ENCODE results near the gene GRM8.
"Not testable (repeated sequence)": the region's sequence is repeated elsewhere in the genome, so short reads cannot be mapped to it uniquely, and the experiment has no call there.

Gene GRM8

DNA sequence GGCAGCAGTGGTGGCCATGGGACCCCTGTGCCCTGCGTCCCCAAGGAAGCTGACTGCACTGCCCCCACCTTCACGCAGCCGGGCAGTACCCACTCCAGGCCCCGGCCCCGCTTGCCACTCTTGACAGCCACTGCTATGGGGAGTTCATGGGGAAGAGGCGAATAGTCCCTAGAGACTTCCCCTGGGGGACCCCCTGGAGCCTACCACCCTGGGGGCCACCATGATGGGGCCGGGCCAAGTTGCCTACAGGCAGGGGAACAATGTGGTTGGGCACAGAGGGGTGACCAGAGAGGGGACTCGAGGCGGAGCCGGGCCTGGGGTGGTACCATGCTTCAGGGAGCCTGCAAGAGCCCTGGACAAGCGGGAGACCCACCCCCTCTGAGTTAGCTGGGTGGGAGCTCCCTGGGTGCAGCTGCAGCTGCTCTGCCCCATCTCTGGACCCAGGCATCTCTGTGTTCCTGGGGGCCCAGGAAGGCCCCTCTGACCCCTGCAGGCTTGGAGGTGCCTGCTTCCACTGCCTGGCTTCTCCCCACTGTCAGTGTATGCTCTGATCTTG lies 567.6 kb downstream of the GRM8 start:
- Histone ChIP-seq H4K20me1 (ENCODE audit: insufficient read depth, low read length) (no peaks in the 10 kb centered on the region), H3K9me3 (replicated peaks; ENCODE audit: insufficient read depth, low read length) (no peaks in the 10 kb centered on the region), H2AFZ (ENCODE audit: low read length) (no peak overlapping the region), H3K27ac (ENCODE audit: low read length) (no peak overlapping the region), H3K36me3 (replicated peaks; ENCODE audit: insufficient read depth, low read length) (no peaks in the 10 kb centered on the region), H3F3A (ENCODE audit: insufficient read depth, low read length) (no peaks in the 10 kb centered on the region), H3K4me2 (ENCODE audit: low read depth, low read length) (no peak overlapping the region), H3K4me3 (ENCODE audit: low read length) (no peak overlapping the region), H3K9ac (ENCODE audit: low read length) (no peak overlapping the region), H3K4me1 (ENCODE audit: low read length) (no peaks in the 10 kb centered on the region), H3K79me2 (ENCODE audit: low read length) (no peaks in the 10 kb centered on the region), H3K9me2 (replicated peaks; ENCODE audit: insufficient read depth, low read length) (no peaks in the 10 kb centered on the region), H3K27me3 (replicated peaks; ENCODE audit: insufficient read depth, low read length) (no peaks in the 10 kb centered on the region)
- no peak for TF ChIP-seq EZH2phosphoT487 (IDR thresholded peaks at IDR 0.05; ENCODE audit: low read length)
- TF ChIP-seq, protein P1, sequence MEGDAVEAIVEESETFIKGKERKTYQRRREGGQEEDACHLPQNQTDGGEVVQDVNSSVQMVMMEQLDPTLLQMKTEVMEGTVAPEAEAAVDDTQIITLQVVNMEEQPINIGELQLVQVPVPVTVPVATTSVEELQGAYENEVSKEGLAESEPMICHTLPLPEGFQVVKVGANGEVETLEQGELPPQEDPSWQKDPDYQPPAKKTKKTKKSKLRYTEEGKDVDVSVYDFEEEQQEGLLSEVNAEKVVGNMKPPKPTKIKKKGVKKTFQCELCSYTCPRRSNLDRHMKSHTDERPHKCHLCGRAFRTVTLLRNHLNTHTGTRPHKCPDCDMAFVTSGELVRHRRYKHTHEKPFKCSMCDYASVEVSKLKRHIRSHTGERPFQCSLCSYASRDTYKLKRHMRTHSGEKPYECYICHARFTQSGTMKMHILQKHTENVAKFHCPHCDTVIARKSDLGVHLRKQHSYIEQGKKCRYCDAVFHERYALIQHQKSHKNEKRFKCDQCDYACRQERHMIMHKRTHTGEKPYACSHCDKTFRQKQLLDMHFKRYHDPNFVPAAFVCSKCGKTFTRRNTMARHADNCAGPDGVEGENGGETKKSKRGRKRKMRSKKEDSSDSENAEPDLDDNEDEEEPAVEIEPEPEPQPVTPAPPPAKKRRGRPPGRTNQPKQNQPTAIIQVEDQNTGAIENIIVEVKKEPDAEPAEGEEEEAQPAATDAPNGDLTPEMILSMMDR (IDR thresholded peaks at IDR 0.05; ENCODE audit: low read length) = no peak
- TF ChIP-seq EZH2 (optimal IDR thresholded peaks at IDR 0.05; ENCODE audit: low read depth, low read length) = no peak
- no peak for DNase-seq

DNA sequence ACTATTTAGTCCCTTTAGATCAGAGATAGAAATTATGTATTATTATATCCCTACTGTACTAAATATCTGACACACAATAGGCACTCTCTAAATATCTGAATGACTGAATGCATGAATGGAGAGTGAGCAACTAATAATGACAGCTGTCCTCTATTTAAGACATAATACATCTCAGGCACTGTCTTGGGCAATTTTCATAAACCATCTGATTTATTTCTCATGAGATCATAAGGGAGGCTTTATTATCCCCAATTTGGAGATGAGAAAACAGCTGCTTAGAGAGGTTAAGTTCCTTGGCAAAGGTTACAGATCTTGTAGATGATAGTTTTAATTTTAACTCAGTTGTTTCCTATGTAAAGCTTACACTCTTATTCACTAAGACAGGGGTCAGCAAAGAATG lies 570.6 kb downstream of the GRM8 start:
- H3K9me2 ChIP-seq (replicated peaks; ENCODE audit: insufficient read depth, low read length) = no peaks in the 10 kb centered on the region
- no peak overlapping the region for H3K4me3 ChIP-seq (ENCODE audit: low read length)
- DNase-seq = no peak
- no peaks in the 10 kb centered on the region for H3K27me3 ChIP-seq (replicated peaks; ENCODE audit: insufficient read depth, low read length)
- no peaks in the 10 kb centered on the region for H3F3A ChIP-seq (ENCODE audit: insufficient read depth, low read length)
- H3K36me3 ChIP-seq (replicated peaks; ENCODE audit: insufficient read depth, low read length) = no peaks in the 10 kb centered on the region
- no peaks in the 10 kb centered on the region for H3K4me1 ChIP-seq (ENCODE audit: low read length)
- H2AFZ ChIP-seq (ENCODE audit: low read length) = no peak overlapping the region
- TF ChIP-seq, protein P1 (IDR thresholded peaks at IDR 0.05; ENCODE audit: low read length) = no peak
- TF ChIP-seq EZH2phosphoT487 (IDR thresholded peaks at IDR 0.05; ENCODE audit: low read length) (no peak), EZH2 (optimal IDR thresholded peaks at IDR 0.05; ENCODE audit: low read depth, low read length) (no peak)
- no peaks in the 10 kb centered on the region for H4K20me1 ChIP-seq (ENCODE audit: insufficient read depth, low read length)
- H3K9me3 ChIP-seq (replicated peaks; ENCODE audit: insufficient read depth, low read length) = no peaks in the 10 kb centered on the region
- H3K4me2 ChIP-seq (ENCODE audit: low read depth, low read length) = no peak overlapping the region
- H3K79me2 ChIP-seq (ENCODE audit: low read length) = no peaks in the 10 kb centered on the region
- H3K9ac ChIP-seq (ENCODE audit: low read length) = no peak overlapping the region
- no peak overlapping the region for H3K27ac ChIP-seq (ENCODE audit: low read length)

DNA sequence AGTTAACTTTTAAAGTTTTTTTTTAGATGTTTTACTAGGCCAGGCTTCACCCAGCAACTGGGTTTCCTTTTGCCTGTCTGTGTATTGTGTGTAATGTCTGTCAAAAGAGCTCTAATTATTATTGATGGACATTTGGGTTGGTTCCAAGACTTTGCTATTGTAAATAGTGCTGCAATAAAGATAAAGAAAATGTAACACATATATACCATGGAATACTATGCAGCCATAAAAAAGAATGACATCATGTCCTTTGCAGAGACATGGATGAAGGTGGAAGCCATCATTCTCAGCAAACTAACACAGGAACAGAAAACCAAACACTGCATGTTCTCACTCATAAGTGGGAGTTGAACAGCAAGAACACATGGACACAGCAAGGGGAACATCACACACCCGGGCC lies 584.0 kb downstream of the GRM8 start:
- not testable (repeated sequence) for H3K9me2 ChIP-seq (replicated peaks; ENCODE audit: insufficient read depth, low read length); H4K20me1 ChIP-seq (ENCODE audit: insufficient read depth, low read length); H3F3A ChIP-seq (ENCODE audit: insufficient read depth, low read length); H3K4me3 ChIP-seq (ENCODE audit: low read length); H2AFZ ChIP-seq (ENCODE audit: low read length); H3K27me3 ChIP-seq (replicated peaks; ENCODE audit: insufficient read depth, low read length); H3K79me2 ChIP-seq (ENCODE audit: low read length); H3K4me2 ChIP-seq (ENCODE audit: low read depth, low read length); DNase-seq; H3K9me3 ChIP-seq (replicated peaks; ENCODE audit: insufficient read depth, low read length); H3K4me1 ChIP-seq (ENCODE audit: low read length); H3K36me3 ChIP-seq (replicated peaks; ENCODE audit: insufficient read depth, low read length); H3K9ac ChIP-seq (ENCODE audit: low read length); H3K27ac ChIP-seq (ENCODE audit: low read length)

DNA sequence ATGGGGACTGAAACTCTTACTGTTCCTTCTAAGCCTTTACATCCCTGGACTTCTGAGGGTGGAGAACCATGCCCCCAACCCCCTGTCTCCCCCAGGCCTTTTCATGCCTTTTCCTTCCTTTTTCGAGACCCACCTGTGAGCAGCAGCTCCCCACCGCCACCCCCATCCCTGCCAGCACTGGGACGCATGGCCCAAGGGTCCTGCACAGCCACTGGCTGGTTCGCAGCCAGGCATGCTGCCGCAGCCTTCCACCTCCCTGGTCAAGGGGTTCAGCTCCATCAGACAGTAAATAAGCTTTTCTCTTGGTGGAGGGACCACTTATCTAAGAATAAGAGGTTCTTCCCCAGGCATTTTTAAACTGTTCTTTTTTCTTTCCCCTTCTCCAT lies 584.4 kb downstream of the GRM8 start:
- H3K4me3 ChIP-seq (ENCODE audit: low read length) = no peak overlapping the region
- H3K4me2 ChIP-seq (ENCODE audit: low read depth, low read length) = no peak overlapping the region
- no peaks in the 10 kb centered on the region for H3K79me2 ChIP-seq (ENCODE audit: low read length)
- no peaks in the 10 kb centered on the region for H3K4me1 ChIP-seq (ENCODE audit: low read length)
- H3K9me3 ChIP-seq (replicated peaks; ENCODE audit: insufficient read depth, low read length) = no peaks in the 10 kb centered on the region
- H3F3A ChIP-seq (ENCODE audit: insufficient read depth, low read length) = no peaks in the 10 kb centered on the region
- no peaks in the 10 kb centered on the region for H3K9me2 ChIP-seq (replicated peaks; ENCODE audit: insufficient read depth, low read length)
- no peaks in the 10 kb centered on the region for H4K20me1 ChIP-seq (ENCODE audit: insufficient read depth, low read length)
- TF ChIP-seq, protein P1 (IDR thresholded peaks at IDR 0.05; ENCODE audit: low read length) = no peak
- TF ChIP-seq EZH2 (optimal IDR thresholded peaks at IDR 0.05; ENCODE audit: low read depth, low read length) = no peak
- no peak for TF ChIP-seq EZH2phosphoT487 (IDR thresholded peaks at IDR 0.05; ENCODE audit: low read length)
- H3K27ac ChIP-seq (ENCODE audit: low read length) = no peak overlapping the region
- no peaks in the 10 kb centered on the region for H3K36me3 ChIP-seq (replicated peaks; ENCODE audit: insufficient read depth, low read length)
- DNase-seq = no peak
- no peak overlapping the region for H2AFZ ChIP-seq (ENCODE audit: low read length)
- no peaks in the 10 kb centered on the region for H3K27me3 ChIP-seq (replicated peaks; ENCODE audit: insufficient read depth, low read length)
- no peak overlapping the region for H3K9ac ChIP-seq (ENCODE audit: low read length)
